H1 (cell line): ENCODE data around the gene SMG9. TPM values are rescaled to one million over a fixed set of nuclear protein-coding genes. Genes with fewer than 3 reads are reported as not detected.

Experiments
- JUN ChIP-seq: IDR thresholded peaks from 2 replicates; pipeline ENCODE4 v1.6.1; 2011; ENCODE audit warnings: low read depth, mild to moderate bottlenecking, improper control_type of control experiment, low read length
- KDM1A ChIP-seq: fragments of 200-600, 300-600 bp; sonication (generic); IDR thresholded peaks from 2 replicates; pipeline ENCODE4 v1.7.1; 2016; ENCODE audit warnings: mild to moderate bottlenecking, low read length, borderline replicate concordance
- NANOG ChIP-seq: IDR thresholded peaks from 2 replicates; pipeline ENCODE4 v1.6.1; 2011; ENCODE audit warnings: low read length, low read depth, mild to moderate bottlenecking, inconsistent platforms; ENCODE audit not compliant: insufficient read depth, poor library complexity, severe bottlenecking
- NRF1 ChIP-seq: IDR thresholded peaks from 2 replicates; pipeline ENCODE4 v1.6.1; 2011; ENCODE audit warnings: mild to moderate bottlenecking, low read depth, low read length, improper control_type of control experiment
- polyA plus RNA-seq, 7 experiments: library from polyadenylated mRNA; depleted of rRNA in 3 of 7; stranded (reverse) in 5 of 7; unstranded in 2 of 7; fragments of >200 nt in 5 of 7; fragments of 200-250 nt in 2 of 7; gene quantifications; 1 replicate in 5 of 7; 2 replicates in 1 of 7; 4 replicates in 1 of 7; pipeline versions ENCODE4 v1.2.1 to v1.2.3, GENCODE V29; 2011 to 2013; ENCODE audit warnings: missing spikeins in 2 of 7, mixed read lengths in 2 of 7
- total RNA-seq: library from RNA; stranded (reverse); fragmentation: NEBNext Ultra II Directional; extraction: Animal tissue kit (Norgen Biotek cat#: 25700); gene quantifications from 2 replicates; pipeline ENCODE4 v1.2.1, GENCODE V29; 2021
- TF ChIP-seq, protein P1 (sequence below): IDR thresholded peaks from 2 replicates; pipeline ENCODE4 v1.6.1; 2012; ENCODE audit warnings: low read length, inconsistent platforms

SMG9 gene
- total and polyA plus RNA-seq, 2 of the 8 experiments (the other 6 are each of a cell fraction or from before 2014, with no cell fraction given): 20.4 to 28.7 TPM

DNA sequence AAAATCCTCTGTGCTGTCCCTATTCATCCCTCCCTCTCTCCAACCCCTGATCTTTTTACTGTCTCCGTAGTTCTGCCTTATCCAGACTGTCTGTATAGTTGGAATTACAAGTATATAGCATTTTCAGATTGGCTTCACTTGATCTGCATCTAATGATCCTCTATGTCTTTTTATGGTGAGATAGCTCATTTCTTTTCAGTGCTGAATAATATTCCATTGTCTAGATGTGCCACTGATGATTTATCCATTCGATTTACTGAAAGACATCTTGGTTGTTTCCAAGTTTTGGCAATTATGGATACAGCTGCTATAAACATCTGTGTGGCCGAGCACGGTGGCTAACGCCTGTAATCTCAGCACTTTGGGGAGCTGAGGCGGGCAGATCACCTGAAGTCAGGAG lies 19.7 kb downstream of the SMG9 start (continued):
- TF ChIP-seq NRF1 (no peak), JUN (no peak), KDM1A (no peak), NANOG (no peak)
- TF ChIP-seq, protein P1, sequence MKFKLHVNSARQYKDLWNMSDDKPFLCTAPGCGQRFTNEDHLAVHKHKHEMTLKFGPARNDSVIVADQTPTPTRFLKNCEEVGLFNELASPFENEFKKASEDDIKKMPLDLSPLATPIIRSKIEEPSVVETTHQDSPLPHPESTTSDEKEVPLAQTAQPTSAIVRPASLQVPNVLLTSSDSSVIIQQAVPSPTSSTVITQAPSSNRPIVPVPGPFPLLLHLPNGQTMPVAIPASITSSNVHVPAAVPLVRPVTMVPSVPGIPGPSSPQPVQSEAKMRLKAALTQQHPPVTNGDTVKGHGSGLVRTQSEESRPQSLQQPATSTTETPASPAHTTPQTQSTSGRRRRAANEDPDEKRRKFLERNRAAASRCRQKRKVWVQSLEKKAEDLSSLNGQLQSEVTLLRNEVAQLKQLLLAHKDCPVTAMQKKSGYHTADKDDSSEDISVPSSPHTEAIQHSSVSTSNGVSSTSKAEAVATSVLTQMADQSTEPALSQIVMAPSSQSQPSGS: no peak
